ENCODE measurements around the gene OR52E1.
"Not testable (repeated sequence)": the region's sequence is repeated elsewhere in the genome, so short reads cannot be mapped to it uniquely, and the experiment has no call there.

Gene OR52E1

GRCh38 chr11:5046754-5047330 lies 22.5 kb upstream of the OR52E1 start:
- TF ChIP-seq CTCF (IDR thresholded peaks at IDR 0.05; ENCODE audit: insufficient read depth, low read length, poor library complexity, severe bottlenecking) (no peak), EZH2phosphoT487 (conservative IDR thresholded peaks at IDR 0.05; ENCODE audit: low read length) (no peak)
- Histone ChIP-seq H3K79me2 (ENCODE audit: insufficient read depth, low read length) (no peaks in the 10 kb centered on the region), H3K9ac (ENCODE audit: low read length) (no peak overlapping the region), H3K4me2 (ENCODE audit: low read depth, low read length, poor library complexity, severe bottlenecking) (no peak overlapping the region), H3F3A (ENCODE audit: insufficient read depth) (no peaks in the 10 kb centered on the region), H3K36me3 (ENCODE audit: low read length) (no peaks in the 10 kb centered on the region), H3K9me2 (replicated peaks; ENCODE audit: insufficient read depth, low read length) (no peaks in the 10 kb centered on the region), H3K4me3 (ENCODE audit: insufficient read depth, low read length, poor library complexity, severe bottlenecking) (no peak overlapping the region), H3K27ac (ENCODE audit: low read depth, low read length) (no peak overlapping the region), H4K20me1 (ENCODE audit: low read depth, low read length) (no peaks in the 10 kb centered on the region; the same call in 1 of the 2 replicates), H3K9me3 (ENCODE audit: insufficient read depth, low read length) (no peaks in the 10 kb centered on the region), H2AFZ (ENCODE audit: low read depth, low read length, severe bottlenecking) (no peak overlapping the region), H3K27me3 (ENCODE audit: low read length) (no peaks in the 10 kb centered on the region)

DNA sequence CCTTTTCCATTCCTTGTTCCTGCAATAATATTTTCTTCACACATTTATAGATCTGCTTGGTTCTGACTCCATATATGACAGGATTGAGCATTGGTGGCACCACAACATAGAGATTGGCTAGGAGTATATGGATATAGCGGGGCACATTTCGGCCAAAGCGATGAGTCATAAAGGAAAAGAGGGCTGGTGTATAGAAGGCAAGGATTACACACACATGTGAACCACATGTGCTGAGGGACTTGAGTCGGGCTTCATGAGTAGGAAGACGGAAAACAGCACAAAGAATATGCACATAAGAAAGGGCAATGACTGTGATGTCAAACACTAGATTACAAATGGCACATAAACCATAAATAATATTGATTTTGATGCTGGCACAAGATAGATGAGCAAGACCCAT lies 10.7 kb upstream of the OR52E1 start:
- not testable (repeated sequence) for H2AFZ ChIP-seq (ENCODE audit: low read depth, low read length, severe bottlenecking); H3K36me3 ChIP-seq (ENCODE audit: low read length); H3K27ac ChIP-seq (ENCODE audit: low read depth, low read length); H3K4me2 ChIP-seq (ENCODE audit: low read depth, low read length, poor library complexity, severe bottlenecking); H3K9me3 ChIP-seq (ENCODE audit: insufficient read depth, low read length); H3K79me2 ChIP-seq (ENCODE audit: insufficient read depth, low read length); H4K20me1 ChIP-seq (ENCODE audit: low read depth, low read length); H3K9me2 ChIP-seq (replicated peaks; ENCODE audit: insufficient read depth, low read length); H3F3A ChIP-seq (ENCODE audit: insufficient read depth); H3K4me3 ChIP-seq (ENCODE audit: insufficient read depth, low read length, poor library complexity, severe bottlenecking); H3K27me3 ChIP-seq (ENCODE audit: low read length); H3K9ac ChIP-seq (ENCODE audit: low read length)

DNA sequence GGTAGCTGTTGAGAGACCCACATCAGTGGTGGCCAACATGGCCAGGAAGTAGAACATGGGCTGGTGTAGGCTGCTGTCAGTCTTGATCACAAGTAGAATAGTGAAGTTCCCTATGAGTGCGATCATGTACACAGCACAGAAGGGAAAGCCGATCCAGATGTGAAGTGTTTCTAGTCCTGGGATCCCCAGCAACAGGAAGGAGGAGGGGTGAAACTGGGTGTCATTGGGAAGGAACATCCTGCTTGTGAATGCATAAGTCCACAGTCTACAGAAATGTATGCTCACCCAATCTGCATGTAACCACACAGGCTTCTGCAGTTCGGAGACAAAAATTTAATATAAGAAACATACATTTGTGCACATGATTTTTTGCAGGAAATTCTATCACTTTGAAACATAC lies 10.0 kb upstream of the OR52E1 start, which contains the start of gene OR52E2:
Gene OR52E2, minus strand, starts transcription at position 237 of the 400 bp plus-strand sequence. Its CDS starts 0 bp downstream, at position 237.
- no peak within 1 kb of the TSS for H2AFZ ChIP-seq (ENCODE audit: low read depth, low read length, severe bottlenecking)
- no peaks in the 10 kb centered on the region for H4K20me1 ChIP-seq (ENCODE audit: low read depth, low read length)
- no peaks in the 10 kb centered on the region for H3K9me2 ChIP-seq (replicated peaks; ENCODE audit: insufficient read depth, low read length)

More for the DNA sequence above, 10.0 kb upstream of the OR52E1 start, which contains the start of gene OR52E2:
- Histone ChIP-seq H3K27me3 (ENCODE audit: low read length) (no peaks in the 10 kb centered on the region), H3K36me3 (ENCODE audit: low read length) (no peaks in the 10 kb centered on the region), H3K27ac (ENCODE audit: low read depth, low read length) (no peak within 1 kb of the TSS), H3K4me3 (ENCODE audit: insufficient read depth, low read length, poor library complexity, severe bottlenecking) (no peak within 1 kb of the TSS), H3K9me3 (ENCODE audit: insufficient read depth, low read length) (no peaks in the 10 kb centered on the region), H3K9ac (ENCODE audit: low read length) (no peak within 1 kb of the TSS), H3K79me2 (ENCODE audit: insufficient read depth, low read length) (no peaks in the 10 kb centered on the region), H3K4me2 (ENCODE audit: low read depth, low read length, poor library complexity, severe bottlenecking) (no peak within 1 kb of the TSS), H3F3A (ENCODE audit: insufficient read depth) (no peaks in the 10 kb centered on the region)
- TF ChIP-seq EZH2phosphoT487 (conservative IDR thresholded peaks at IDR 0.05; ENCODE audit: low read length) (no peak), CTCF (IDR thresholded peaks at IDR 0.05; ENCODE audit: insufficient read depth, low read length, poor library complexity, severe bottlenecking) (no peak)
